ENCODE results near the gene QRSL1. TPM values are rescaled to one million over a fixed set of nuclear protein-coding genes. Genes with fewer than 3 reads are reported as not detected.

QRSL1 gene
- total RNA-seq, 1 donor from 2014 or later = 9.8 TPM

GRCh38 chr6:106705156-106705555 lies 75.8 kb downstream of the QRSL1 start:
- no peak overlapping the region for H3K4me3 Mint-ChIP-seq (ENCODE audit: unreplicated experiment)
- H3K9me3 Mint-ChIP-seq (ENCODE audit: unreplicated experiment) = peaks cover 15% of the 10 kb centered on the region
- DNase-seq (ENCODE audit: low read depth) = no peak
- H3K36me3 Mint-ChIP-seq (ENCODE audit: low read depth, unreplicated experiment) = no peaks in the 10 kb centered on the region
- Histone ChIP-seq H3K27me3 (ENCODE audit: insufficient read depth, low read length) (peaks cover 7% of the 10 kb centered on the region), H2AFZ (ENCODE audit: low read depth, low read length) (no peak overlapping the region), H3K9me3 (ENCODE audit: insufficient read depth, low read depth, low read length) (no peaks in the 10 kb centered on the region), H3K4me2 (ENCODE audit: low read length) (no peak overlapping the region), H3K27ac (ENCODE audit: low read depth, low read length) (no peak overlapping the region), H3K9ac (ENCODE audit: low read length) (no peak overlapping the region), H3K4me3 (ENCODE audit: insufficient read depth, low read depth, low read length) (no peak overlapping the region), H3K4me1 (ENCODE audit: insufficient read depth, low read length) (no peaks in the 10 kb centered on the region), H3K36me3 (ENCODE audit: insufficient read depth, low read length) (no peaks in the 10 kb centered on the region), H4K20me1 (ENCODE audit: insufficient read depth, low read length) (no peaks in the 10 kb centered on the region), H3K79me2 (ENCODE audit: insufficient read depth, low read length) (no peaks in the 10 kb centered on the region)
- TF ChIP-seq CTCF (IDR thresholded peaks at IDR 0.05; ENCODE audit: insufficient read depth, low read depth, low read length) (no peak), EZH2 (IDR thresholded peaks at IDR 0.05; ENCODE audit: insufficient read depth, low read length) (no peak)
- FAIRE-seq = no peak
- H3K4me1 Mint-ChIP-seq (ENCODE audit: low read depth, unreplicated experiment) = no peaks in the 10 kb centered on the region
- H3K27ac Mint-ChIP-seq (ENCODE audit: unreplicated experiment) = no peak overlapping the region
- peaks cover 6% of the 10 kb centered on the region for H3K27me3 Mint-ChIP-seq (ENCODE audit: low read depth, unreplicated experiment)

GRCh38 chr6:106710580-106710979 lies 81.2 kb downstream of the QRSL1 start:
- DNase-seq (ENCODE audit: low read depth) = no peak
- TF ChIP-seq EZH2 (IDR thresholded peaks at IDR 0.05; ENCODE audit: insufficient read depth, low read length) = no peak
- no peak overlapping the region for H3K9ac ChIP-seq (ENCODE audit: low read length)
- no peaks in the 10 kb centered on the region for H3K9me3 ChIP-seq (ENCODE audit: insufficient read depth, low read depth, low read length)
- FAIRE-seq = no peak
- no peak overlapping the region for H2AFZ ChIP-seq (ENCODE audit: low read depth, low read length)
- H3K4me1 ChIP-seq (ENCODE audit: insufficient read depth, low read length) = no peaks in the 10 kb centered on the region
- Mint-ChIP-seq H3K4me3 (ENCODE audit: unreplicated experiment) (no peak overlapping the region), H3K9me3 (ENCODE audit: unreplicated experiment) (peaks cover 3% of the 10 kb centered on the region), H3K4me1 (ENCODE audit: low read depth, unreplicated experiment) (no peaks in the 10 kb centered on the region), H3K27ac (ENCODE audit: unreplicated experiment) (no peak overlapping the region), H3K36me3 (ENCODE audit: low read depth, unreplicated experiment) (no peaks in the 10 kb centered on the region), H3K27me3 (ENCODE audit: low read depth, unreplicated experiment) (peaks cover 2% of the 10 kb centered on the region)
- no peaks in the 10 kb centered on the region for H3K36me3 ChIP-seq (ENCODE audit: insufficient read depth, low read length)
- H3K79me2 ChIP-seq (ENCODE audit: insufficient read depth, low read length) = no peaks in the 10 kb centered on the region
- no peak overlapping the region for H3K27ac ChIP-seq (ENCODE audit: low read depth, low read length)
- H3K27me3 ChIP-seq (ENCODE audit: insufficient read depth, low read length) = no peaks in the 10 kb centered on the region
- no peak overlapping the region for H3K4me3 ChIP-seq (ENCODE audit: insufficient read depth, low read depth, low read length)
- no peaks in the 10 kb centered on the region for H4K20me1 ChIP-seq (ENCODE audit: insufficient read depth, low read length)
- H3K4me2 ChIP-seq (ENCODE audit: low read length) = no peak overlapping the region

GRCh38 chr6:106714281-106714680 lies 84.9 kb downstream of the QRSL1 start:
- Histone ChIP-seq H3K27ac (ENCODE audit: low read depth, low read length) (no peak overlapping the region), H3K9ac (ENCODE audit: low read length) (no peak overlapping the region), H3K79me2 (ENCODE audit: insufficient read depth, low read length) (no peaks in the 10 kb centered on the region), H3K27me3 (ENCODE audit: insufficient read depth, low read length) (no peaks in the 10 kb centered on the region), H2AFZ (ENCODE audit: low read depth, low read length) (no peak overlapping the region), H3K36me3 (ENCODE audit: insufficient read depth, low read length) (no peaks in the 10 kb centered on the region), H4K20me1 (ENCODE audit: insufficient read depth, low read length) (no peaks in the 10 kb centered on the region), H3K4me2 (ENCODE audit: low read length) (no peak overlapping the region), H3K4me3 (ENCODE audit: insufficient read depth, low read depth, low read length) (no peak overlapping the region), H3K9me3 (ENCODE audit: insufficient read depth, low read depth, low read length) (no peaks in the 10 kb centered on the region), H3K4me1 (ENCODE audit: insufficient read depth, low read length) (no peaks in the 10 kb centered on the region)
- Mint-ChIP-seq H3K4me3 (ENCODE audit: unreplicated experiment) (no peak overlapping the region), H3K9me3 (ENCODE audit: unreplicated experiment) (no peaks in the 10 kb centered on the region), H3K4me1 (ENCODE audit: low read depth, unreplicated experiment) (no peaks in the 10 kb centered on the region), H3K36me3 (ENCODE audit: low read depth, unreplicated experiment) (no peaks in the 10 kb centered on the region), H3K27me3 (ENCODE audit: low read depth, unreplicated experiment) (peaks cover 2% of the 10 kb centered on the region), H3K27ac (ENCODE audit: unreplicated experiment) (no peak overlapping the region)
- TF ChIP-seq CTCF (IDR thresholded peaks at IDR 0.05; ENCODE audit: insufficient read depth, low read depth, low read length) = no peak
- DNase-seq (ENCODE audit: low read depth) (no peak), FAIRE-seq (no peak)

Measured in astrocyte (in vitro differentiated cells and primary cell).